Measurements from ENCODE around the gene VAMP2.

- no peak for TF ChIP-seq CREB1 (IDR thresholded peaks at IDR 0.05; ENCODE audit: low read depth)
- TF ChIP-seq YY1 (IDR thresholded peaks at IDR 0.05; ENCODE audit: low read depth), result no peak
- TF ChIP-seq EP300 (IDR thresholded peaks at IDR 0.05; ENCODE audit: borderline replicate concordance), result no peak
- TF ChIP-seq REST (IDR thresholded peaks at IDR 0.05; ENCODE audit: low read depth), result no peak
- no peak for TF ChIP-seq MAX (IDR thresholded peaks at IDR 0.05)
- no peak for TF ChIP-seq TAF1 (IDR thresholded peaks at IDR 0.05; ENCODE audit: low read depth)
- TF ChIP-seq CEBPB (IDR thresholded peaks at IDR 0.05), result no peak
- TF ChIP-seq EGR1 (IDR thresholded peaks at IDR 0.05), result no peak
Observed at GRCh38 chr17:8173871-8174322, 11.1 kb upstream of the VAMP2 start.
